Astrocyte (in vitro differentiated cells and primary cell): Measurements from ENCODE around the gene FANCI. TPM values are rescaled to one million over a fixed set of nuclear protein-coding genes. Genes with fewer than 3 reads are reported as not detected.
A peak's percentile ranks its signal among the peaks of the same experiment; 100 is the strongest.

Experiments used
- DNase-seq: peaks from one replicate; pipeline ENCODE4 v3.0.0-alpha.2; 2010; ENCODE audit warnings: low read depth
- FAIRE-seq: peaks from 2 replicates; lab custom pipeline; 2011; peaks lifted over from hg19 to GRCh38; lab: Jason Lieb, UNC
- H2AFZ ChIP-seq: 2 replicates; pipeline ENCODE4 v1.6.0; 2012; ENCODE audit warnings: low read depth, low read length, inconsistent platforms
- H3K27ac ChIP-seq: 2 replicates; pipeline ENCODE4 v1.5.1; 2011; ENCODE audit warnings: low read depth, low read length, inconsistent platforms
- H3K27me3 ChIP-seq: 2 replicates; pipeline ENCODE4 v1.6.0; 2011; ENCODE audit warnings: low read length, inconsistent platforms; ENCODE audit not compliant: insufficient read depth
- H3K36me3 ChIP-seq: 2 replicates; pipeline ENCODE4 v1.5.1; 2011; ENCODE audit warnings: low read length, inconsistent platforms; ENCODE audit not compliant: insufficient read depth
- H3K4me1 ChIP-seq: 2 replicates; pipeline ENCODE4 v1.5.1; 2011; ENCODE audit warnings: low read length, inconsistent platforms; ENCODE audit not compliant: insufficient read depth
- H3K4me2 ChIP-seq: 2 replicates; pipeline ENCODE4 v1.6.0; 2012; ENCODE audit warnings: low read length, inconsistent platforms
- H3K4me3 ChIP-seq: 2 replicates; pipeline ENCODE4 v1.5.1; 2011; ENCODE audit warnings: low read depth, mild to moderate bottlenecking, low read length, inconsistent platforms; ENCODE audit not compliant: insufficient read depth
- H3K79me2 ChIP-seq: 2 replicates; pipeline ENCODE4 v1.6.0; 2012; ENCODE audit warnings: mild to moderate bottlenecking, low read length, inconsistent platforms; ENCODE audit not compliant: insufficient read depth
- H3K9ac ChIP-seq: 2 replicates; pipeline ENCODE4 v1.6.0; 2012; ENCODE audit warnings: mild to moderate bottlenecking, low read length, inconsistent platforms
- H3K9me3 ChIP-seq: 2 replicates; pipeline ENCODE4 v1.5.1; 2012; ENCODE audit warnings: low read depth, mild to moderate bottlenecking, low read length, inconsistent platforms; ENCODE audit not compliant: insufficient read depth
- H4K20me1 ChIP-seq: 2 replicates; pipeline ENCODE4 v1.6.0; 2012; ENCODE audit warnings: low read length, inconsistent platforms; ENCODE audit not compliant: insufficient read depth
- H3K27ac Mint-ChIP-seq: one replicate; pipeline ENCODE4 v1.8.0; 2021; ENCODE audit warnings: mild to moderate bottlenecking, mixed read lengths; ENCODE audit not compliant: unreplicated experiment
- H3K27me3 Mint-ChIP-seq: one replicate; pipeline ENCODE4 v1.8.0; 2021; ENCODE audit warnings: low read depth, mixed read lengths; ENCODE audit not compliant: unreplicated experiment
- H3K36me3 Mint-ChIP-seq: one replicate; pipeline ENCODE4 v1.8.0; 2021; ENCODE audit warnings: low read depth, mixed read lengths; ENCODE audit not compliant: unreplicated experiment
- H3K4me1 Mint-ChIP-seq: one replicate; pipeline ENCODE4 v1.8.0; 2021; ENCODE audit warnings: low read depth, mixed read lengths; ENCODE audit not compliant: unreplicated experiment
- H3K4me3 Mint-ChIP-seq: one replicate; pipeline ENCODE4 v1.8.0; 2021; ENCODE audit warnings: mild to moderate bottlenecking, moderate library complexity, mixed read lengths; ENCODE audit not compliant: unreplicated experiment
- H3K9me3 Mint-ChIP-seq: one replicate; pipeline ENCODE4 v1.8.0; 2021; ENCODE audit warnings: mild to moderate bottlenecking, mixed read lengths; ENCODE audit not compliant: unreplicated experiment
- CTCF ChIP-seq: IDR thresholded peaks from 2 replicates; pipeline ENCODE4 v1.5.1; 2011; ENCODE audit warnings: low read depth, mild to moderate bottlenecking, inconsistent platforms, low read length, moderate library complexity; ENCODE audit not compliant: insufficient read depth
- EZH2 ChIP-seq: IDR thresholded peaks from 2 replicates; pipeline ENCODE4 v1.6.1; 2012; ENCODE audit warnings: mild to moderate bottlenecking, low read length, inconsistent platforms; ENCODE audit not compliant: insufficient read depth
- total RNA-seq: library from RNA; stranded (reverse); gene quantifications from 2 replicates; pipeline ENCODE4 v1.2.1, GENCODE V29; 2021

FANCI gene
- total RNA-seq, 1 donor from 2014 or later = 10.6 TPM

DNA sequence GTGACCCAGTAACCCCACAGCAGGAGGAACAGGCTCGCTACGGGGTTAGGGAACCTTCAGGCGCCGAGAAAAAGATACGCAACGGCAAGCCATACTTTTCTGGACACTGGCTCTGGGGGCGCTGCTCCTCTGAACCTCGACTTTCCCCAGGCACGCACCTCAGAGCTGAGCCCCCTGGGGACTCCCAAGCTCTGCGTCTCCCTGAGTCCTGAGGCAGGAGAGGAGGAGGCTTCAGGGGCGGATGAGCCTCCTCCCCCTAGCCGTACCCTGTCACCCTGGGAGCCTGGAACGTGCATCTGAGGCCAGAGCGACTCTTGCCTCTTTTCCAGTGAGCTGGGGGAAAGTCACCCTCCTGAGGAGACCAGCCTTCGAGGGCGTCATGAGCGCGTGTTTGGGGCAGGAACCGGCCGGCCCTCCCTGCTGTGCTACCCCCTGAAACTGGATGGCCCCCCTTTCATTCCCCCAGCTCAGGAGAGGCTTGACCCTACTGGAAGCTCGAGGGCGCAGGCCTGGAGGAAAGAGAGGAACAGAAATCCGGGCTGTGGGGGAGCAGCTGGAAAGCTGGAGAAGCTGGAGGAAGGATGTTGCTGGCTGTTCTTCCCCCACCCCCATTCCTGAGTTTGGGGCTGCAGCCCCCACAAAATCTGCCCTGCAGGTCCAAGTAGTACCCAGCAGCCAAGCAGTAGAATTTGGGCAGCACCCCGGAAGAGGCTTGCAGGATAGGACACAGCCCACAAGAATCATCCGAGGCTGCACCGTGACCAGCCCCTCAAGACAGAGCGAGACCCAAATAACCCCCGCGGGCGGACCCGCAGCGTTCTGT lies 115.9 kb downstream of the FANCI start:
- peak overlapping the region; percentile 95 for H3K4me2 ChIP-seq
- H3K9ac ChIP-seq = no peak overlapping the region
- Mint-ChIP-seq H3K4me3 (no peak overlapping the region), H3K27ac (no peak overlapping the region), H3K27me3 (peaks cover 84% of the 10 kb centered on the region), H3K9me3 (peaks cover 1% of the 10 kb centered on the region), H3K36me3 (no peaks in the 10 kb centered on the region), H3K4me1 (no peaks in the 10 kb centered on the region)
- H4K20me1 ChIP-seq = peaks cover 9% of the 10 kb centered on the region
- H3K27me3 ChIP-seq = peaks cover 84% of the 10 kb centered on the region
- H3K79me2 ChIP-seq = no peaks in the 10 kb centered on the region
- H2AFZ ChIP-seq = no peak overlapping the region
- DNase-seq (no peak), FAIRE-seq (no peak)
- H3K9me3 ChIP-seq = no peaks in the 10 kb centered on the region
- no peaks in the 10 kb centered on the region for H3K4me1 ChIP-seq
- no peak overlapping the region for H3K27ac ChIP-seq
- TF ChIP-seq CTCF (no peak), EZH2 (peak; percentile 58)
- no peak overlapping the region for H3K4me3 ChIP-seq
- H3K36me3 ChIP-seq = no peaks in the 10 kb centered on the region

GRCh38 chr15:89360294-89360971 lies 116.7 kb downstream of the FANCI start:
- no peak overlapping the region for H3K4me2 ChIP-seq
- no peak for FAIRE-seq
- H3K27ac Mint-ChIP-seq = peak overlapping the region; percentile 34

More at GRCh38 chr15:89360294-89360971, 116.7 kb downstream of the FANCI start:
- Histone ChIP-seq H4K20me1 (peaks cover 9% of the 10 kb centered on the region), H3K4me1 (no peaks in the 10 kb centered on the region), H3K36me3 (no peaks in the 10 kb centered on the region), H3K9me3 (no peaks in the 10 kb centered on the region), H3K9ac (no peak overlapping the region), H3K27me3 (peaks cover 86% of the 10 kb centered on the region), H3K27ac (no peak overlapping the region), H3K79me2 (no peaks in the 10 kb centered on the region), H3K4me3 (no peak overlapping the region), H2AFZ (no peak overlapping the region)
- Mint-ChIP-seq H3K4me1 (no peaks in the 10 kb centered on the region), H3K4me3 (no peak overlapping the region), H3K9me3 (no peaks in the 10 kb centered on the region), H3K27me3 (peaks cover 84% of the 10 kb centered on the region), H3K36me3 (no peaks in the 10 kb centered on the region)
- DNase-seq = no peak
- no peak for TF ChIP-seq CTCF
- peak; percentile 42 for TF ChIP-seq EZH2
